CD4-positive, alpha-beta T cell treated with Interleukin-17A for 1 hour (primary cell): Measurements from ENCODE around the gene AFG1L.
A peak's percentile ranks its signal among the peaks of the same experiment; 100 is the strongest.
"Not testable (repeated sequence)": the region's sequence is repeated elsewhere in the genome, so short reads cannot be mapped to it uniquely, and the experiment has no call there.

ENCODE experiments used
- DNase-seq: peaks from one replicate; pipeline ENCODE4 v3.0.0-alpha.2; 2020

AFG1L gene

DNA sequence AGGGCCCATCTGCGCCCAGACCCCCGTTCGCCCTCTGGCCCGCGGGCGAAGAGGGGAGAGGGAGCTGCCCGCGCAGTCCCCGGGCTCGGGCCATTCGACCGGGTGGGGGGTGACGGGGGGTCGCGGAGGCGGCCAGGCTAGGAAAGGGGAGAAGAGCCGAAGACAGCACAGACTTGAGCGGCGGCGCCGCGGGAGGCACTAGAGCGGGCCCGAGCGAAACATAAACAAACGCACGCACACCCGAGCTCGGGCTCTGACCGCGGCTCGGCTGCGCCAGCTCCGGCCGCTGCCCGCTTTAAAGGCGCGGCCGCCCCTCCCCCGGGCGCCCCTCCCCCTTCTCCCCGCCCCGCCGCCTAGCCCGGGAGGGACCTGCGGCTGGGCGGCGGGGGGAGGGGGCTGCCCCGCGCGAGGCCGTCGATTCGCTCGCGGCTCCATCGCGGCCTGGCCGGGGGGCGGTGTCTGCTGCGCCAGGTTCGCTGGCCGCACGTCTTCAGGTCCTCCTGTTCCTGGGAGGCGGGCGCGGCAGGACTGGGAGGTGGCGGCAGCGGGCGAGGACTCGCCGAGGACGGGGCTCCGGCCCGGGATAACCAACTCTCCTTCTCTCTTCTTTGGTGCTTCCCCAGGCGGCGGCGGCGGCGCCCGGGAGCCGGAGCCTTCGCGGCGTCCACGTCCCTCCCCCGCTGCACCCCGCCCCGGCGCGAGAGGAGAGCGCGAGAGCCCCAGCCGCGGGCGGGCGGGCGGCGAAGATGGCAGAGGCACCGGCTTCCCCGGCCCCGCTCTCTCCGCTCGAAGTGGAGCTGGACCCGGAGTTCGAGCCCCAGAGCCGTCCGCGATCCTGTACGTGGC lies 265.8 kb downstream of the AFG1L start, which contains the start of gene FOXO3:
TSS of gene FOXO3 (plus strand) at position 455 of the 846 bp plus-strand sequence. CDS start at position 747, 292 bp downstream.
- peak; percentile 80 for DNase-seq

DNA sequence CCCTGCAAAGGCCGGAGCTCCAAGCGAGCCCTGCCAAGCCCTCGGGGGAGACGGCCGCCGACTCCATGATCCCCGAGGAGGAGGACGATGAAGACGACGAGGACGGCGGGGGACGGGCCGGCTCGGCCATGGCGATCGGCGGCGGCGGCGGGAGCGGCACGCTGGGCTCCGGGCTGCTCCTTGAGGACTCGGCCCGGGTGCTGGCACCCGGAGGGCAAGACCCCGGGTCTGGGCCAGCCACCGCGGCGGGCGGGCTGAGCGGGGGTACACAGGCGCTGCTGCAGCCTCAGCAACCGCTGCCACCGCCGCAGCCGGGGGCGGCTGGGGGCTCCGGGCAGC lies 266.4 kb downstream of the AFG1L start:
- DNase-seq: not testable (repeated sequence)

DNA sequence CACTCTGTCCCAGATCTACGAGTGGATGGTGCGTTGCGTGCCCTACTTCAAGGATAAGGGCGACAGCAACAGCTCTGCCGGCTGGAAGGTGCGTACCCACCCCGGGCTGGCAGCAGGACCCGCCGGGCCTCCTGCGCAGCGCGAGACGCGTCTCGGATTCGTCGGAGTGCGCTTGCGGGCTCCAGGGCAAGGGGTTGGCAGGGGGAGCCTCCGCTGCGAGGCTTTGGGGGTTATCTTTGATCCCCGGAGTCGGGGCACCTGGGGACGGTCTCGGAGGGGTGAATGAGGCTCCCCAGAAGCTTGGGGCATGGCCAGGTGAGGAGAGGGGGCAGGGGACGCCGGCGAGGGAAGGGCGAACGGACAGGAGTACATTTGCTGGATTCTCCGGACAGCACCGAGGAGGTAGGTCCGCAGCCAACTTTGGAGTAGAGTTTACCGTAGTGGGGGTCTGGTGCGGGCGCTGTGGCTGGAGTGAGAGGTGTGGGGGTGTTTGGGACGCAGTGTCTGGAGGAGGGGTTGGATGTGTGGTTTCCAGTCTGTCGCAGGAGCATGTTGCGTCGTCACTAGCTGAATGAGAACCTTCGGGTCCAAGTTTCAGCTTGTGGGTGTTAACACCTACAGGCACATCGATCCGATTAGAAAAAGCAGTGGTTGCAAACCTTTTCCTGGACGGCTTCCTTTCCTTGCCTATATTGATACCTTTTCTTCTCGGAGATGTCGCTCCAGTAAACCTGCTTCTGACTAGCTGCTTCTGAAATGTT lies 267.1 kb downstream of the AFG1L start:
- DNase-seq: no peak

DNA sequence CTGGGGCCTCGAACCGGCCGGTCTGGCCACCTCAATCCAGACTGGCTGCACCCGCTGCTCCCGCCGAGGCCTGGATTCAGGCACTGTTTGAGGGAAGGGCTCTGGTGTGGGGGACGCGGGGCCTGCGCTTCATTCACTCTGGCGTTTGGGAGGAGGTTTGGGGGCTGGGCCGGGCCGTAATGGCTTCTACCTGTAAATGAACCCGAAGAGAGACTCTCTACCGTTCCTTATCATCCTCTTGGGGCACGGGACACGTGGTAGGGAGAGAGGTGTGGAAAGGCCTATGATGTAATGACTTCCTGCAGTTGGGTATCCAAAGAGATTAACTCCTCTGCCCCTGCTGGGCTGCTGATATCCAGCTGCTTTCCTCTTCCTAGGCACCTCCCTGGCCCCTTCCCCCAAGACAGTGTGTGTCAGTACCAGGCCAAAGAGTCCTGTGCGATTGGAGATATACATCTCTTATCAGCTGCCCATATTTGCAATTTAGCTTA lies 267.7 kb downstream of the AFG1L start:
- DNase-seq: peak; percentile 28

DNA sequence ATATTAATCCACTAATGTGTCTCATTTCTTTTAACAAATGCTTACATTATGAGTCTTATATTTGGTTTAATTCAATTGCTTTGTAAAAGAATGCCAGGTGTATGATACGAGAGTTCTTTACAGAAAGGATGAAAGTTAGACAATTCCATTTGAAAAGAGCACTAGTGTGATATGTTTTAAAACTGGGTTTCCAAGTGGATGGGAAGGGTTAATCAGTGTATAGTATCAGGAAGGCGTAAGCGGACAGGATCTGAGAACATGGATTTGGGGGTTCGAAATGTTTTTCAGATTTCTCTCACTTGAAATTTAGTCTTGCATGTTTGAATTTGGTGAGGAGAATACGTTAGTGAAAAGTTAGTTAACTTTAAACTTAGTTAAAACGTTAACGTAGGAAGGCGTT lies 268.4 kb downstream of the AFG1L start:
- DNase-seq: no peak

DNA sequence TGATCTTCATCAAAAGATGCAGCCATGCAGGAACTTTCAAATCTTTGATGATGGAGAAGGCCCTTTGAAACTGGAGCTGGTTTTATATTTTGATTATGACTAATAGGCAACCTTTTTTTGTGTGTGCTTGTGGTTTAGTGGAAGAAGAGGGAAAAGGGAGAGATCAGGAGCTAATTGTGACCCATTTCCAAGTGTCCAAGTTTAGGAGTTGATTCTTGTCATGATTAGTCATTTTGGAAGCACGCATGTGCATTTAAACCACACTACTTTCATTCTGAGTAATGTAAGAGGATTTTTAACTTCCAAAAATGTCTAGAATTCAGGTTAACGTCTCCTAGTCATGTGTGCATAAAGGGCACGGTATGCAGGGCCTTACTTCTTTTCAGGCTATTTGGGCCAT lies 269.3 kb downstream of the AFG1L start:
- DNase-seq: no peak

DNA sequence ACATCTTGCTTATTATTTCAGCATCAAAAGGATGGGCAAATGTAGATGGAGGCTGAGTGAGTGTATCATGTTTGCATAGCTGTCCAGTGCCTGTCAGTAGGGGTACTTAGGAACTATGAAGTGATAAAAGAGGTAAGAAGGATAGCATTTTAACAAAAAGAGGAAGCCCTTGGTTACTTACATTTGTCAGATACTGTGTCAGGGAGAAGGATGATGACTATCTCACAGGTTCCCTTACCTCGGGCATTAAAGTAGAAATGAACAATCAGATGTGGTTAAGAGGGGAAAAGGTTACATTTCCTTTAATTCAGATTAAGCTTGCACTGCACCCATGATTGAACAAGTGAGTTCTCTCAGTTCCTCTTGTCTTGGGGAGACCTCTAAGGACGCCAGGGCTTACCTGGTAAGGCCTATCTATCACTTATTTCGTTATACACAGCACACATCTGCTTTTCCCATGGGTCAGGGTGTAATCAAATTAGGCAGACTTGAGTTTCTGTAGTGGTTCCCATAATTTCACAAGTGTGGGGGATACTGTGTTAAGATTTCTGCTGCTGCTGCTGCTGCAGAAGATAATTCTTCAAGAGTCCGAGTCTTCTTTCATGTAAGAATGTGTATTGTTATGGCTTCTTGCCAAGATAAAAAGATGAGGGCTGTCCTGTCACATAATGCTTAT lies 270.4 kb downstream of the AFG1L start:
- DNase-seq: peak; percentile 69

DNA sequence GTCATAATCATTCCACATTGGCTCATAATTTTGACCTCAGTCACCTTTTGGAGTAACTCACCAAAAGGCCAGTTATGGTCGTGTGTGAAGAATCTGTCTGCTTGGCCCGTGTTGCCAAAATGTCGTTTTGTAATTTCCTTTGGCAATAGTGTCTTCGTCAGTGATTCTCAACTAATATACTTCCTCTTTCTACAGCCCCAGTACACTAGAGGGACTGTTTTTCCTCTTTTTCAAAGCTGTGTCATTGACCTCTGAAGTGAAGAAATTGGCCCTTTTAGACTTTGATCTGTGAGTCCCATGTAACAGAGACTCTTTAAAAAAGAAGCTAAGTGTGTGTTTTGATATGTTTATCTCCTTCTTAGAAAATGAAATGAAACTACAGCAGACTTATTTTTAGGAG lies 271.0 kb downstream of the AFG1L start:
- peak; percentile 51 for DNase-seq

DNA sequence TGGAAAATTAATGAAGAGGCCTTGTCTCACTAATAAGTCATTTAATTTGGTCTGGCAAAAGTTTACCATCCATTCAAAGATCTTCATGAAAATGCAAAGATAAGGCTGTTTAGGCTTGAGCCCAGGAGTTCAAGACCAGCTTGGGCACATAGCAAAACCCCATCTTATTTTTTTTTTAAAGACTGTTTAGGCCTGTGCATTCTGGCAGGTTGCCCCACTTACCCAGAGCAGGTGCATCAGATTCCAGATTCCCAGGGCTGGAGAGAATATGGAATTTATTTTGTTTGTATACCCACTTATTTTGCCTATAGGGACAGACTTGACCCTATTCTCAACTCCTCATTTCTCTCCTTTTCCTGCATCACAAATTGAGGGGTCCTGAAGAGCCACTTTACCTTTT lies 271.6 kb downstream of the AFG1L start:
- DNase-seq: no peak

DNA sequence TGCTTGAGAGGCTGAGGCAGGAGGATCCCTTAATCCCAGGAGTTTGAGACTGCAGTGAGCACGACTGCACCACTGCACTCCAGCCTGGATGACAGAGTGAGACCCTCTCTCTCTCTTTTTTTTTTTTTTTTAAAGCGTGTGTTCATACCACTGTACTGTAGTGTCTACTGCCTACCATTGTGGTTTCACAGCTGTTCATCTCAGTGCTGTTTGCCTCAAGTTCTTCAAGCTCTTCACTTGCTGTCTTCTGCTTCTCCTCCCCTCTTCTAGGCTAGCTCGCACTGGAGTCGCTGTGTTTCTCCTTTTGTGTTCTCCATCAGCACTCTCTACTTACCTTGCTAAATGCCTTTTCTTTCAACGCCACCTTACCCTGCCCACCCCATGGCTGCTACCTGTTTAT lies 273.2 kb downstream of the AFG1L start:
- no peak for DNase-seq

DNA sequence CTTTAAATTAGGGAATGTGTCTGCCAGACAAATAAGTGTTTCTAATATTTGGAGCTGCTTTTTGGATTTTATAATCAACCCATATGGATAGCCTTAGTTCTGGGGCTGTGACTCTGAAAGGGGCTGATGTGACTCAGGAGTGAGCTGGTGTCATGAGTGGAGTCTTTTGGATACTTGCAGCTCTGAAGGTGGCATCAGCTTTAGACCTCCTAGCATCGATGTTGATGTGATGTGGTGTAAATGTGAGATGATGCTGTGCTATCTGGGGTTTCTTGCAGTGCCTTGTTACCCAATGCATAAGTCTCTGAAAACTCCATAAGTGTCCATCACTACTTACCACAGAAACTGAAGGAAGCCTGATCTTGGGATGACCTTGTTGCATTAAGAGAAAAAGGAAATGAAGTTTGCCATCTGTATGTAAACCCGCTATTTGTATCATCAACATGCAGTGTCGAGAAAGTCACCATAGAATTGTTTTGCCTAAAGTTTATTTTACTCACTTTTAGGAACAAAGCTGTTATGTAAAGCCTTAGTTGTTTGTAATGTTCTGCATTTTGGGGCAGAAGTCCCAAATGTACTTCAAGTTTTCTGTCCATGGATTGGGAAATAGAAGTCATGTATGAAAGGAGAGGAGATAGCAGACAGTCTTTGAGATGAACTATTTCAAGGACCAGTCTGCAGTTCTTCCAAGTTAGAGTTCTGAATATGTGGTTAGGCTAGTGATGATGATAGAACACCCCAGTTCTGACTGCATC lies 273.9 kb downstream of the AFG1L start:
- DNase-seq: no peak

DNA sequence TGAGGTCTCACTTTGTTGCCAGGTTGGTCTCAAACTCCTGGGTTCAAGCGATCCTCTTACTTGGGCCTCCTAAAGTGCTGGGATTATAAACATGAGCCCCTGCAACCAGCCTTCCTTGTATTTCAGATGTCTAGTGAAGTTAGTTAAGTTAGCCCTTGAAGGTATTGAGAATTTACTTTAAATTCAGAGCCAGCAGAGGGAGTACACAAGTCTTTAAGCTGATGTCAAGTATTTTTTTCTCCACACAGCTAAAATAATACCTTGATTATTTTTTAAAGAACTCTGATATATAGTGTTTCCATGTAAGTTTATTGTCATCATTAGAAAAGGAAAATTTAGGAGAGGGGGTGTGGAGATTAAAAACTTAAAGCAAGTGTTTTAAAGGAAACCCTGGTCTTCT lies 275.7 kb downstream of the AFG1L start:
- DNase-seq: no peak

DNA sequence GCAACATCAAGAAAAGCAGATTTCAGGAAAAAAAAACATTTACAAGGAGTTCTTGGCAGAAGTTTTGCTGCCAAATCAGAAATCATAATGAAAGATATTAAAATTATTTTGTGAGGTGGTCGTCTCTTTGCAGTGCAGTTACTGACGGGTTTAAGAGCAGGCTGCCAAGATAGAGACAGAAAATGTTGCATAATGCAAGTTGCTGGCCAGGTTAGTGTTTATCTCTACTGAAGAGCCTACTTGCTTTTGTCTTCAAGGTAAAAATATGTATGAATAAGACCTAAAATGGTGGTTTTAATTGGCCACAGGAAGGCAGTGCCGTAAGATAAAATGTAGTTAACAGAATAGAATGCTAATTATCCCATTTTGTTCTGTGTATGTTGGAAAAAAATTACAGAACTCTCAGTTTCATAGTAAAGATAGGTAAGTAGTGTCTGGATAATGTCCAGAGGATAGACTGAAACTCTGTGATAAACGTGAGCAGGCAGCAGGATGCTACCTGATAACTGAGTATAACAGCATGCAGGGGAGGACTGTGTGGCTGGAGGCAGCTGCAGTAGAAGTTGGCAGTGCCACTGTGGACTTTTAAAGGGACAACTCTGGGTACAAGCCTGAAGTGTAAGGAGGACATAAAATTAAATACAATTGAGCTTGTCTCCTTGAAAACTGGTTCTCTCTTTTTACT lies 279.7 kb downstream of the AFG1L start:
- no peak for DNase-seq
